ENCODE data around the gene SCGB3A2.

SCGB3A2 gene

DNA sequence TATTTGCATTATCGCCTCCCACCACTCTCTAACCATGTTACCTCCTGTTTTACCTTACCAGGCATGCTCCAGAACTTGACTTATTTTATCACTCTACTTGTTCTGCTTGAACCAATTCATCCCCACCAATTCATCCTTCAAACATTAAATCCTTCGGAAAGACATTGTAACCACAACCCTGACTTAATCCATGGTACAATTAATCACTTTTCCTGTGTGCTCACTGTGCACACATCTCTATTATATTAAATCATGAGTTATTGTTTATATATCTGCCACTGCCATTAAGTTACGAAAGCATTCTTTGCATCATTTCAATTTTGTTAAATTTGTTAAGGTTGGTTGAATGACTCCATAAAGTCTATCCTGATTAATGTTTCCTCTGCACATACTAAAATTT is 35.3 kb downstream of the SCGB3A2 start:
- POLR2A ChIA-PET (ENCODE audit: low non-redundant PET): no interaction called here
- CTCF ChIA-PET: no interaction called here
- TF ChIP-seq, protein P1, sequence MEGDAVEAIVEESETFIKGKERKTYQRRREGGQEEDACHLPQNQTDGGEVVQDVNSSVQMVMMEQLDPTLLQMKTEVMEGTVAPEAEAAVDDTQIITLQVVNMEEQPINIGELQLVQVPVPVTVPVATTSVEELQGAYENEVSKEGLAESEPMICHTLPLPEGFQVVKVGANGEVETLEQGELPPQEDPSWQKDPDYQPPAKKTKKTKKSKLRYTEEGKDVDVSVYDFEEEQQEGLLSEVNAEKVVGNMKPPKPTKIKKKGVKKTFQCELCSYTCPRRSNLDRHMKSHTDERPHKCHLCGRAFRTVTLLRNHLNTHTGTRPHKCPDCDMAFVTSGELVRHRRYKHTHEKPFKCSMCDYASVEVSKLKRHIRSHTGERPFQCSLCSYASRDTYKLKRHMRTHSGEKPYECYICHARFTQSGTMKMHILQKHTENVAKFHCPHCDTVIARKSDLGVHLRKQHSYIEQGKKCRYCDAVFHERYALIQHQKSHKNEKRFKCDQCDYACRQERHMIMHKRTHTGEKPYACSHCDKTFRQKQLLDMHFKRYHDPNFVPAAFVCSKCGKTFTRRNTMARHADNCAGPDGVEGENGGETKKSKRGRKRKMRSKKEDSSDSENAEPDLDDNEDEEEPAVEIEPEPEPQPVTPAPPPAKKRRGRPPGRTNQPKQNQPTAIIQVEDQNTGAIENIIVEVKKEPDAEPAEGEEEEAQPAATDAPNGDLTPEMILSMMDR (conservative IDR thresholded peaks at IDR 0.05; ENCODE audit: low read depth): no peak
- no peak overlapping the region for H3K27ac ChIP-seq
- peak; percentile 46 for DNase-seq (ENCODE audit: low spot score)

DNA sequence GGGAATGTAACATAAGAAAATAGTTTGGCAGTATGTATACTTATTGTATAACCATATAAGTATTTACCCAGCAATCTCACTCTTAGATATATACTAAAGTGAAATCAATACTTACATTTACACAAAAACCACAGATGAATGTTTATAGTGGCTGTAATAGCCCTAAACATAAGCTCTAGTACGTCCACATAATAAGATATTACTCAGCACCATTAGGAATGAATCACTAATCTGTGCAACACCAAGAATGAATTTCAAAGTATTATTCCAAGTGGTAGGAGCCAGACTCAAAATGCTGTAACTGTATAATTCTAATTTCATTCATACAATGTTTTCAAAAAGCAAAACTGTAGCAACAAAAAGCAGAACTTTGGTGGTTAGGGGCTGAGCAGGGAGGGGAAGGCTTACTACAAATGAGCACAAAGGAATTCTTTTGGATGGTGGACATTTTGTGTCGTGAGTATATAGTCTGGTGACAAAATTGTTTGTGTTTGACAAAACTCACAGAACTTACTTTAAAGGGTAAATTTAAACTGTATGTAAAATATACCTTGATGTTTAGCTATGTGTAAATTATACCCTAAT is 39.7 kb downstream of the SCGB3A2 start:
- TF ChIP-seq, protein P1 (conservative IDR thresholded peaks at IDR 0.05; ENCODE audit: low read depth): no peak
- ChIA-PET CTCF (interaction anchor here (0.5 to 1.6 kb wide), 3 partner anchors 17 to 372 kb away, joined by 3 to 6 read pairs (median 6); no protein-coding TSS in a partner anchor), POLR2A (ENCODE audit: low non-redundant PET) (no interaction called here)
- no peak overlapping the region for H3K27ac ChIP-seq
- peak; percentile 48 for DNase-seq (ENCODE audit: low spot score)

DNA sequence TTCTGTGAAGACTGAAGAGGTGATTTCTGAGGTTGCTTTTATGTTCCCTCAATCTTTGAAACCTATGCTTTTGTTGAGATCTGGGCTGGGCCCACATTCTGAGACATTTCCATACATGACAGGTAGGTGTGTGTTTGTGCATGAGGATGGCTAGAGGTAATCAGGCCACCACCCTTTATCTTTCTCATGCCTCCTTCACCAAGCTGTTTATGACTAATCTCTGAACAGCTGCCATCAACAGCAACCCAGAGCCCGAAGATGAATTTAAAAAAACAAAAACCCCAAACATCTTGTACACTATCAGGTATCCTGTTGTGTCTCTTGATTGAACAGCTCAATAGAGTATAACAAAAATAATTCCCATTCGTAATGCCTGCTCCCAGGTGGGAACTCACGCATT is 40.4 kb downstream of the SCGB3A2 start:
- ChIA-PET CTCF (interaction anchor here (0.5 to 1.6 kb wide), 2 partner anchors 16 to 120 kb away, joined by 3 to 6 read pairs; no protein-coding TSS in a partner anchor), POLR2A (ENCODE audit: low non-redundant PET) (no interaction called here)
- no peak overlapping the region for H3K27ac ChIP-seq

DNA sequence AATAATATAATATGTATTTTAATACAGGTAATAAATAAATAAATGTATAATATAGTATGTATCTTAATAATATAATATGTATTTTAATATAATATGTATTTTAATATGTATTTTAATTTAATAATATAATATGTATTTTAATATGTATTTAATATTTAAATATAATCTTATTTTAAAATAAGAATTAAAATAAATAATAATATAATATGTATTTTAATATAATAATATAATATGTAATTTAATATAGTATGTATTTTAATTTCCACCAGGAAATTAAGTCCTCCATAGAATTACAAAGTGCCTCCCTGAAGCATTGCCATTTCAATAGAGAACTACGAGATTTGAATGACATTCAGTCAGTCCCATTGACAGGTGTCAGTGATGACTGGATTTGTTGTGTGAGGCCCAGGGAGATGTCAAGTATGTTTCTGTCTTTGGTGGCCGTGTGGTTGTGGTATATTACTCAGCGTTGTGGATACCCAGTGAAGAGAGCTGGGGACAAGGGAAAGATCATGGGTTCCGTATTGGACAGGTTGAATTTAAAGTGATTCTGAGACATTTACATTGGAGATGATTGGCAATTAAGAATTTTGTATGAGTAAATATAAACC is 42.0 kb downstream of the SCGB3A2 start:
- no peak for DNase-seq (ENCODE audit: low spot score)
- H3K27ac ChIP-seq: no peak overlapping the region
- POLR2A ChIA-PET (ENCODE audit: low non-redundant PET): no interaction called here
- CTCF ChIA-PET: no interaction called here
- TF ChIP-seq, protein P1 (conservative IDR thresholded peaks at IDR 0.05; ENCODE audit: low read depth): no peak

More for the DNA sequence above, 40.4 kb downstream of the SCGB3A2 start:
- no peak for DNase-seq (ENCODE audit: low spot score)
- TF ChIP-seq, protein P1 (conservative IDR thresholded peaks at IDR 0.05; ENCODE audit: low read depth): no peak

DNA sequence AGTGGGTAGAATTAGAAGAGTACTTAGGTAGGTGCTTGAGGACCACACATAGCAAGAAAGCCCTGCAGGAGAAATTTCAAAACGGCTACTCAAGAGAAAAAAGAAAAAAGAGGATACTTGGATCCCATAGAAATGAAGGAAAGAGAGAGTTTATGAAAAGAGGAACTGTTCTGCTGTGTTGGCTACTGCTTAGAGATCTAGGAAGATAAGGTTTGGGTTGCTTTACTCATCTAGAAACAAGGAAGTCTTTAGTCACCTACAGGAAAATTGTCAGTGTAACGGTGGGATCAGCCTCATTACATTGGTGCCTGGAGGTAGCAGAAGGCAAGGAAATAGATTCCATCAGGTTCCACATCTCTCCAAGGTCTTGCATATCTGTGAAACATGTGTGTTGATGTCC is 42.6 kb downstream of the SCGB3A2 start:
- ChIA-PET POLR2A (ENCODE audit: low non-redundant PET) (no interaction called here), CTCF (interaction anchor here (0.7 kb wide), 1 partner anchor 11 kb away, joined by 5 read pairs; no protein-coding TSS in a partner anchor)
- no peak overlapping the region for H3K27ac ChIP-seq
- no peak for DNase-seq (ENCODE audit: low spot score)
- TF ChIP-seq, protein P1 (conservative IDR thresholded peaks at IDR 0.05; ENCODE audit: low read depth): no peak

DNA sequence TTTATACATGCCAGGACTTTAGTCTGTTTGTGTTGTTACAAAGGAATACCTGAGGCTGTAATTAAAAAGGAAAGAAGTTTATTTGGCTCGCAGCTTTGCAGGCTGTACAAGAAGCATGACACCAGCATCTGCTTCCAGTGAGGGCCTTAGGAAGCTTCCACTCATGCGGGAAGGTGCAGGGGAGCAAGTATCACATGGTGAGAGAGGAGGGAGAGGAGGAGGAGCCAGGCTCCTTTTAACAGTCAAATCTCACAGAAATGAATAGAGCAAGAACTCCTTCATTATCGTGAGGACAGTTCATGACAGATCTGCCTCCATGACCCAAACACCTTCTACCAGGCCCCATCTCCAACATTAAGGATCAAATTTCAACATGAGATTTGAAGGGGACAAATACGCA is 46.5 kb downstream of the SCGB3A2 start:
- H3K27ac ChIP-seq: no peak overlapping the region
- CTCF ChIA-PET: interaction anchor here (0.6 to 1.1 kb wide), 3 partner anchors 10 to 951 kb away, joined by 3 to 5 read pairs (median 3); partner anchors contain the start of gene C5orf46
- TF ChIP-seq, protein P1 (conservative IDR thresholded peaks at IDR 0.05; ENCODE audit: low read depth): no peak
- no peak for DNase-seq (ENCODE audit: low spot score)
- POLR2A ChIA-PET (ENCODE audit: low non-redundant PET): no interaction called here
